DND-41 (cell line): ENCODE measurements around the gene NKX2-4.
"Not testable (repeated sequence)": the region's sequence is repeated elsewhere in the genome, so short reads cannot be mapped to it uniquely, and the experiment has no call there.

Experiments used
- ATAC-seq: fragments of 200-7000 bp; cut with Tn5 transposase; 3 replicates; pipeline ENCODE4 v1.9.1; 2021; ENCODE audit warnings: low read depth; ENCODE audit not compliant: insufficient read depth
- DNase-seq: peaks from one replicate; pipeline ENCODE4 v3.0.0-alpha.2; 2020
- H2AFZ ChIP-seq: 2 replicates; pipeline ENCODE4 v1.6.0; 2012; ENCODE audit warnings: low read depth, low read length
- H3K27ac ChIP-seq: 2 replicates; pipeline ENCODE4 v1.5.1; 2012; ENCODE audit warnings: low read length, inconsistent platforms
- H3K27me3 ChIP-seq: fragments of 200-600 bp; sonication (generic); 2 replicates; pipeline ENCODE4 v1.6.0; 2012; ENCODE audit warnings: low read length, mild to moderate bottlenecking, inconsistent platforms; ENCODE audit not compliant: insufficient read depth, poor library complexity
- H3K36me3 ChIP-seq: 2 replicates; pipeline ENCODE4 v1.5.1; 2012; ENCODE audit warnings: low read length, inconsistent platforms; ENCODE audit not compliant: insufficient read depth
- H3K4me1 ChIP-seq: 2 replicates; pipeline ENCODE4 v1.5.1; 2012; ENCODE audit warnings: mild to moderate bottlenecking, low read length; ENCODE audit not compliant: insufficient read depth
- H3K4me2 ChIP-seq: 2 replicates; pipeline ENCODE4 v1.6.0; 2012; ENCODE audit warnings: mild to moderate bottlenecking, moderate library complexity, low read length, inconsistent platforms; ENCODE audit not compliant: insufficient read depth
- H3K4me3 ChIP-seq, 2 experiments: fragments of 200-600 bp in 1 of 2; shearing (Covaris generic) in 1 of 2; 2 replicates each; pipeline ENCODE4 v1.5.1; 2012 to 2016; ENCODE audit warnings: inconsistent platforms in 2 of 2, low read length in 2 of 2, mild to moderate bottlenecking in 2 of 2, low read depth in 1 of 2, moderate library complexity in 1 of 2
- H3K79me2 ChIP-seq: 2 replicates; pipeline ENCODE4 v1.6.0; 2012; ENCODE audit warnings: low read length, inconsistent platforms; ENCODE audit not compliant: insufficient read depth
- H3K9ac ChIP-seq: 2 replicates; pipeline ENCODE4 v1.6.0; 2012; ENCODE audit warnings: low read depth, mild to moderate bottlenecking, inconsistent platforms, low read length, moderate library complexity
- H3K9me3 ChIP-seq: 2 replicates; pipeline ENCODE4 v1.5.1; 2012; ENCODE audit warnings: low read length, moderate library complexity, mild to moderate bottlenecking, inconsistent platforms; ENCODE audit not compliant: insufficient read depth, severe bottlenecking
- H4K20me1 ChIP-seq: 2 replicates; pipeline ENCODE4 v1.6.0; 2012; ENCODE audit warnings: low read length; ENCODE audit not compliant: insufficient read depth
- EZH2 ChIP-seq: IDR thresholded peaks from 3 replicates; pipeline ENCODE4 v1.6.1; 2012; ENCODE audit warnings: borderline replicate concordance, low read depth, mild to moderate bottlenecking, moderate library complexity, low read length, inconsistent platforms; ENCODE audit not compliant: severe bottlenecking
- TF ChIP-seq, protein P1 (sequence below): IDR thresholded peaks from 2 replicates; pipeline ENCODE4 v1.5.1; 2012; ENCODE audit warnings: borderline replicate concordance, low read length, moderate library complexity, mild to moderate bottlenecking; ENCODE audit not compliant: poor library complexity, severe bottlenecking; ENCODE audit errors: extremely low read depth

Gene NKX2-4

GRCh38 chr20:21430020-21430419 is 32.7 kb upstream of the NKX2-4 start:
- H3K4me1 ChIP-seq = no peaks in the 10 kb centered on the region

GRCh38 chr20:21424846-21425245 is 27.5 kb upstream of the NKX2-4 start:
- Histone ChIP-seq H3K9me3 (peaks cover 14% of the 10 kb centered on the region), H3K4me2 (no peak overlapping the region), H3K79me2 (no peaks in the 10 kb centered on the region), H3K36me3 (no peaks in the 10 kb centered on the region), H3K4me1 (no peaks in the 10 kb centered on the region), H4K20me1 (no peaks in the 10 kb centered on the region), H3K4me3 (no peak overlapping the region), H3K27ac (no peak overlapping the region), H3K9ac (no peak overlapping the region), H3K27me3 (no peaks in the 10 kb centered on the region), H2AFZ (no peak overlapping the region)
- no peak for TF ChIP-seq EZH2
- TF ChIP-seq, protein P1, sequence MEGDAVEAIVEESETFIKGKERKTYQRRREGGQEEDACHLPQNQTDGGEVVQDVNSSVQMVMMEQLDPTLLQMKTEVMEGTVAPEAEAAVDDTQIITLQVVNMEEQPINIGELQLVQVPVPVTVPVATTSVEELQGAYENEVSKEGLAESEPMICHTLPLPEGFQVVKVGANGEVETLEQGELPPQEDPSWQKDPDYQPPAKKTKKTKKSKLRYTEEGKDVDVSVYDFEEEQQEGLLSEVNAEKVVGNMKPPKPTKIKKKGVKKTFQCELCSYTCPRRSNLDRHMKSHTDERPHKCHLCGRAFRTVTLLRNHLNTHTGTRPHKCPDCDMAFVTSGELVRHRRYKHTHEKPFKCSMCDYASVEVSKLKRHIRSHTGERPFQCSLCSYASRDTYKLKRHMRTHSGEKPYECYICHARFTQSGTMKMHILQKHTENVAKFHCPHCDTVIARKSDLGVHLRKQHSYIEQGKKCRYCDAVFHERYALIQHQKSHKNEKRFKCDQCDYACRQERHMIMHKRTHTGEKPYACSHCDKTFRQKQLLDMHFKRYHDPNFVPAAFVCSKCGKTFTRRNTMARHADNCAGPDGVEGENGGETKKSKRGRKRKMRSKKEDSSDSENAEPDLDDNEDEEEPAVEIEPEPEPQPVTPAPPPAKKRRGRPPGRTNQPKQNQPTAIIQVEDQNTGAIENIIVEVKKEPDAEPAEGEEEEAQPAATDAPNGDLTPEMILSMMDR = no peak
- ATAC-seq = no peak
- DNase-seq = no peak

More at GRCh38 chr20:21430020-21430419, 32.7 kb upstream of the NKX2-4 start:
- Histone ChIP-seq H3K9me3 (peaks cover 5% of the 10 kb centered on the region), H3K4me3 (no peak overlapping the region), H3K36me3 (no peaks in the 10 kb centered on the region), H3K79me2 (no peaks in the 10 kb centered on the region), H3K27me3 (peaks cover 7% of the 10 kb centered on the region), H3K9ac (no peak overlapping the region), H2AFZ (no peak overlapping the region), H4K20me1 (no peaks in the 10 kb centered on the region), H3K4me2 (no peak overlapping the region), H3K27ac (no peak overlapping the region)
- TF ChIP-seq, protein P1 = no peak
- TF ChIP-seq EZH2 = no peak
- no peak for DNase-seq
- no peak for ATAC-seq

- not testable (repeated sequence) for H2AFZ ChIP-seq, DNase-seq, H4K20me1 ChIP-seq, H3K36me3 ChIP-seq, H3K79me2 ChIP-seq, H3K4me2 ChIP-seq, H3K9ac ChIP-seq, H3K4me1 ChIP-seq, H3K4me3 ChIP-seq, ATAC-seq, H3K27ac ChIP-seq, H3K27me3 ChIP-seq
- H3K9me3 ChIP-seq = peaks cover 14% of the 10 kb centered on the region
These were observed 26.4 kb upstream of the NKX2-4 start for GRCh38 chr20:21423712-21424111.

GRCh38 chr20:21421601-21422236 is 24.4 kb upstream of the NKX2-4 start:
- no peaks in the 10 kb centered on the region for H3K79me2 ChIP-seq
- no peak overlapping the region for H3K9ac ChIP-seq
- no peak for ATAC-seq
- no peak overlapping the region for H3K4me3 ChIP-seq
- no peaks in the 10 kb centered on the region for H3K4me1 ChIP-seq
- peaks cover 14% of the 10 kb centered on the region for H3K9me3 ChIP-seq
- no peaks in the 10 kb centered on the region for H3K36me3 ChIP-seq
- H3K27ac ChIP-seq = no peak overlapping the region
- no peaks in the 10 kb centered on the region for H3K27me3 ChIP-seq
- TF ChIP-seq EZH2 = no peak
- TF ChIP-seq, protein P1 = no peak
- H4K20me1 ChIP-seq = no peaks in the 10 kb centered on the region
- H2AFZ ChIP-seq = no peak overlapping the region
- no peak for DNase-seq
- H3K4me2 ChIP-seq = no peak overlapping the region

- DNase-seq, H3K9ac ChIP-seq, H3K9me3 ChIP-seq, H3K4me2 ChIP-seq, H3K27ac ChIP-seq, H3K4me1 ChIP-seq, H3K27me3 ChIP-seq, H3K36me3 ChIP-seq, H4K20me1 ChIP-seq, H3K79me2 ChIP-seq, H2AFZ ChIP-seq, ATAC-seq, H3K4me3 ChIP-seq: not testable (repeated sequence)
These were observed 21.8 kb upstream of the NKX2-4 start for GRCh38 chr20:21419147-21419546.

DNA sequence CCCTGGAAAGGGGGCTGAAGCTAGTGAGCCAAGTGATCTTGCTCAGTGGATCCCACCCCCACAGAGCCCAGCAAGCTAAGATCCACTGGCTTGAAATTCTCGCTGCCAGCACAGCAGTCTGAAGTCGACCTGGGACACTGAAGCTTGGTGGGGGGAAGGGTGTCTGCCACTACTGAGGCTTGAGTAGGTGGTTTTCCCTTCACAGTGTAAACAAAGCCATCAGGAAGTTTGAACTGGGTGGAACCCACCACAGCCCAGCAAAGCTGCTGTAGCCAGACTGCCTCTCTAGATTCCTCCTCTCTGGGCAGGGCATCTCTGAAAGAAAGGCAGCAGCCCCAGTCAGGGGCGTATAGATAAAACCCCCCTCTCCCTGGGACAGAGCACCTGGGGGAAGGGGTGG is 16.7 kb upstream of the NKX2-4 start:
- H3K27me3 ChIP-seq, H4K20me1 ChIP-seq, H3K4me3 ChIP-seq, H2AFZ ChIP-seq, H3K9ac ChIP-seq, H3K36me3 ChIP-seq, H3K4me2 ChIP-seq, H3K79me2 ChIP-seq, H3K9me3 ChIP-seq, ATAC-seq, H3K4me1 ChIP-seq, H3K27ac ChIP-seq: not testable (repeated sequence)
- DNase-seq = peak; percentile 6
